A673 (cell line): ENCODE measurements around the gene GNG14.

Source experiments
- EZH2 ChIP-seq: fragments of 200-600 bp; sonication (generic); IDR thresholded peaks from 2 replicates; pipeline ENCODE4 v1.6.1; 2017; ENCODE audit warnings: borderline replicate concordance, low read depth, mild to moderate bottlenecking, mixed read lengths, antibody characterized with exemption, low read length; ENCODE audit not compliant: poor library complexity, severe bottlenecking
- TF ChIP-seq, protein P1 (sequence below): fragments of 300-800, 200-600 bp; sonication (generic); conservative IDR thresholded peaks from 2 replicates; pipeline ENCODE4 v1.5.1; 2017; ENCODE audit warnings: low read depth, mild to moderate bottlenecking, antibody characterized with exemption, low read length, moderate library complexity, mixed read lengths

DNA sequence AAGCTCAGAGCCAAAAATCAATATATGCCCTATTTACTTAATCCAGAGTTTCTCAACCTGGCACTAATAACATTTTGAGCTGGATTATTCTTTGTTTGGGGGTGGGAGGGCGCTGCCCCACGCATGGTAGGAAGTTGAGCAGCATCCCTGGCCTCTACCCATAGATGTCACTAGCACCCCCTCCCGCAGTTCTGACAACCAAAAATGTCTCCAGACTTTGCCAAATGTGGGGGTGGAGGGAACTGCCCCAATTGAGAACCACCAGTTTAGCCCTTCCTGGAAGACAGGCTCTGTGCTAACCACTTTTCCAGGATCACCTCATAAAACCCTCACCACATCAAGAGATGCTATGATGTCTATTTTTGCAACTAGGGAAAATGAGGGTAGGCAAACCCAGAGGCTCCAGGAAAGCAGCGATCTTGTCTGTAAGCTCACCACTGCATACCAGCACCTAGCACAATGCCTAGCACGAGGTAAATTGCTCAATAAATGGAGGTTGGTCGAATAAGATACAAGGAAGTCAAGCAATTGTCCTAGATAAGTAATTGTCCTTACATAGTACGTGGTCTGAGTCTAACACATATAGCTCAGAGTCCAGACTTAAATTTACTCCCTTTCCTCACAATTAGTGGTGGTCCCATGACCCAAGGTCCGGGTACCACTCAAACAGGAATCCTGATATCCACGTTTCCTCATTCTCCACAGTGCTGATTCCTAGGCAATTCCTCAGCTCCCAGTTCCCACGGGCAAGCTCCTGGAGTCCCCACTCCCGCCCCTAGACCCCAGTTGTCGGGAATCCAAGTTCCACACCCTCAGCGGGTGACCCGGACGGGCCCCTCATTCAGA lies 45.8 kb downstream of the GNG14 start:
- TF ChIP-seq, protein P1, sequence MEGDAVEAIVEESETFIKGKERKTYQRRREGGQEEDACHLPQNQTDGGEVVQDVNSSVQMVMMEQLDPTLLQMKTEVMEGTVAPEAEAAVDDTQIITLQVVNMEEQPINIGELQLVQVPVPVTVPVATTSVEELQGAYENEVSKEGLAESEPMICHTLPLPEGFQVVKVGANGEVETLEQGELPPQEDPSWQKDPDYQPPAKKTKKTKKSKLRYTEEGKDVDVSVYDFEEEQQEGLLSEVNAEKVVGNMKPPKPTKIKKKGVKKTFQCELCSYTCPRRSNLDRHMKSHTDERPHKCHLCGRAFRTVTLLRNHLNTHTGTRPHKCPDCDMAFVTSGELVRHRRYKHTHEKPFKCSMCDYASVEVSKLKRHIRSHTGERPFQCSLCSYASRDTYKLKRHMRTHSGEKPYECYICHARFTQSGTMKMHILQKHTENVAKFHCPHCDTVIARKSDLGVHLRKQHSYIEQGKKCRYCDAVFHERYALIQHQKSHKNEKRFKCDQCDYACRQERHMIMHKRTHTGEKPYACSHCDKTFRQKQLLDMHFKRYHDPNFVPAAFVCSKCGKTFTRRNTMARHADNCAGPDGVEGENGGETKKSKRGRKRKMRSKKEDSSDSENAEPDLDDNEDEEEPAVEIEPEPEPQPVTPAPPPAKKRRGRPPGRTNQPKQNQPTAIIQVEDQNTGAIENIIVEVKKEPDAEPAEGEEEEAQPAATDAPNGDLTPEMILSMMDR, result peak; percentile 41
- TF ChIP-seq EZH2, result no peak
